ENCODE measurements around the gene MAP3K20. TPM values are rescaled to one million over a fixed set of nuclear protein-coding genes. Genes with fewer than 3 reads are reported as not detected.
A peak's percentile ranks its signal among the peaks of the same experiment; 100 is the strongest.

The MAP3K20 gene
- 90.2 and 136 TPM in 2 replicates for total RNA-seq

DNA sequence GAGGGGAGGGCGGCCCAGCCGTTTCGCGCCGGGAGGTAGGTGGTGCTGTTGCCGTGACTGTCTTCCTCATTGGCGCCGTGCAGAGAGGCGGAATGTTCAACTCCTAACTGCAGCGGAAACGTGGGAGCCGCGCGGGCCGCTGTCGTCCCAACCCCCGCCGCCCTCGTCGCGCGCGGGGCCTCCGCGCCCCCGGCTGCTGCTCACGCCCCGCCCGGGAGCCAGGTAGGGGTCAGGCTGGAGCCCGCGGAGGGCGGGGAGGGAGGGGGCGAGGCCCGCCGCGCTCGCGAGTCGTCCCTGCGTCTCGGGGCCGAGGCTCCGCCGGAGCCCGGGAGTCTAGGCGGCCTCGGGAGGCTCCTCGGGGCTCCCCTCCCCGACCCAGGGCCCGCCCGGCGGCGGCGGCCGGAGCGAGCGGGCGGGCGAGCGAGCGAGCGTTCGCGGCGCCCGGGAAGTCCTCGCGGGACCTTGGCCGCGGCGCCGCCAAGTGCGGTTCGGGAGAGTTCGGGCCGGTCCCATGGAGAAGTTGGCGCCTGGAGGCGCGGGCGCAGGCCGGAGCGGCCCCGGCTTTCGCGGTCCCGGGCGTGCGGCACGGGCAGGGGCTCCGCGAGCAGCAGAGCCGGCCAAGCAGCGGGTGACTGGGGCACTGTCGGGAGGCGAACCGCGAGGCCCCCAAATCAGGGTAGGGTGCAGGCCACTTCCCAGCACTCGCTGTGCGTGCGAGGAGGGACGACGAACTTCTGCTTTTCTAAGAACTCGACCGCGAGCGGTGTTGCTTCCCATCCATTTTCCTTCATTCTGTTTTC lies at the start of gene MAP3K20:
TSS of gene MAP3K20 (plus strand) at position 66 of the 800 bp plus-strand sequence. CDS start 15,186 bp downstream, outside the sequence.
- peak; percentile 72 for DNase-seq (ENCODE audit: low read depth)
- peak within 1 kb of the TSS; percentile 73 for H3K4me3 ChIP-seq (ENCODE audit: low read depth, low read length)
- TF ChIP-seq, protein P1, sequence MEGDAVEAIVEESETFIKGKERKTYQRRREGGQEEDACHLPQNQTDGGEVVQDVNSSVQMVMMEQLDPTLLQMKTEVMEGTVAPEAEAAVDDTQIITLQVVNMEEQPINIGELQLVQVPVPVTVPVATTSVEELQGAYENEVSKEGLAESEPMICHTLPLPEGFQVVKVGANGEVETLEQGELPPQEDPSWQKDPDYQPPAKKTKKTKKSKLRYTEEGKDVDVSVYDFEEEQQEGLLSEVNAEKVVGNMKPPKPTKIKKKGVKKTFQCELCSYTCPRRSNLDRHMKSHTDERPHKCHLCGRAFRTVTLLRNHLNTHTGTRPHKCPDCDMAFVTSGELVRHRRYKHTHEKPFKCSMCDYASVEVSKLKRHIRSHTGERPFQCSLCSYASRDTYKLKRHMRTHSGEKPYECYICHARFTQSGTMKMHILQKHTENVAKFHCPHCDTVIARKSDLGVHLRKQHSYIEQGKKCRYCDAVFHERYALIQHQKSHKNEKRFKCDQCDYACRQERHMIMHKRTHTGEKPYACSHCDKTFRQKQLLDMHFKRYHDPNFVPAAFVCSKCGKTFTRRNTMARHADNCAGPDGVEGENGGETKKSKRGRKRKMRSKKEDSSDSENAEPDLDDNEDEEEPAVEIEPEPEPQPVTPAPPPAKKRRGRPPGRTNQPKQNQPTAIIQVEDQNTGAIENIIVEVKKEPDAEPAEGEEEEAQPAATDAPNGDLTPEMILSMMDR (IDR thresholded peaks at IDR 0.05; ENCODE audit: insufficient read depth, low read depth, low read length): peak; percentile 31

DNA sequence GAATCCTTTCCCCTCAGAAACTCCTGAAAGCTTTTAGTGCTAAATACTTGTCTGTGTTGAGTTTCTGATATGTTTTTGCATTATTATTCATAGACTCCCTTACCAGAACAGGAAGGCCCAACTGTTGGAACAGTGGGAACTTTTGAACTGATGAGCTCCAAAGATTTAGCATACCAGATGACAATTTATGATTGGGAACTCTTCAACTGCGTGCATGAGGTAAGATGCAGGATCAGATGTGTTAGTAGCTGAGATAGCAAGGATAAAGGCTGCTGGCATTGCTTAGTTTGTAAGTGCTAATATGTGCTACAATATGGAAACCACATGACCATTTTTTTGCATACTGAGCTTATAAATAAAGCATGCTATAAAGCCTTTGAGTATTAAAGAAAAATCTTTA lies 49.2 kb upstream of the MAP3K20 start:
- TF ChIP-seq, protein P1 (IDR thresholded peaks at IDR 0.05; ENCODE audit: insufficient read depth, low read depth, low read length): no peak
- DNase-seq (ENCODE audit: low read depth): peak; percentile 59
- H3K4me3 ChIP-seq (ENCODE audit: low read depth, low read length): no peak overlapping the region

DNA sequence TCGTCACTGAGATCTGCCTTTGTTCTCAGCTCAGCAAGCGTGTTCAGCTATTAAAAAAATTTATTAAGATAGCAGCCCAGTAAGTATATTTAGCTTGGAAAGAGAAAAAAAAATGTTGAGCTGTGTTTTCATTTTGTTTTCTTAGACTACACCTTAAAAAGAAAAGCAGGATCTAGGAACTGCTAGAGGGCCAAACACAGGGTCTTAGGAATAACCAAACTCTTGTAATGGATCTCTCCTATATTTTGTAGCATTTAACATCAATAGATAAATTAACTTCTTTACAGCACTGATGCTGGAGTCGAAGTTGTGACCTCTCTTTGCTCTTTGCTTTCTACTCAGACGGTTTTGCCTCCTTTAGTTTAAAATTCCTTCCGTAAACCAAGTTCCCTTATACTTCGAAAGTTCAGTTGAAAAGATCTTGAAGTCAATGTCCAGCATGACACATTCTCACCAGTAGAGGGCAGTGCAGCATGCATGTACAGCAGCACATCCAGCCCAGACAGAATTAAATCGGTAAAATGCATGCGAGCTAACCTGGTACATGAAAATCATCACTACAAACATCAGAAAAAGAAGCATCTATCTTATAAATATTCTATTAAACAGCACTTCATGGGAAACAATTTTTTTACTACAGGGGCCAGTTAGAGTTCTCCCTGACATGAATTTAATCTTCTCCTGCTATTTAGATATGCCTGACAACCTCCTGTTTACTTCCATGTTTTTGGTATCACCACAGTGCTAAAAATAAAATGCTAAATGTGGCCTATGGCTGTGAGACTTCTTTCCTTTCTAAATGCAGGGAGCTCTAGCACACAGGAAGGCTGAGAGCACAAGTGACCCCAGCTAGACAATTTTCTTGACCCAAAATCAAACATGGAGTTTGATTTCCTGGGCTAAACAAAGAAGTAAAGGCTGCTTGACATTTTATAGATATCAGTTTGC lies 48.2 kb upstream of the MAP3K20 start:
- no peak overlapping the region for H3K4me3 ChIP-seq (ENCODE audit: low read depth, low read length)
- DNase-seq (ENCODE audit: low read depth): peak; percentile 94
- TF ChIP-seq, protein P1 (IDR thresholded peaks at IDR 0.05; ENCODE audit: insufficient read depth, low read depth, low read length): peak; percentile 92

DNA sequence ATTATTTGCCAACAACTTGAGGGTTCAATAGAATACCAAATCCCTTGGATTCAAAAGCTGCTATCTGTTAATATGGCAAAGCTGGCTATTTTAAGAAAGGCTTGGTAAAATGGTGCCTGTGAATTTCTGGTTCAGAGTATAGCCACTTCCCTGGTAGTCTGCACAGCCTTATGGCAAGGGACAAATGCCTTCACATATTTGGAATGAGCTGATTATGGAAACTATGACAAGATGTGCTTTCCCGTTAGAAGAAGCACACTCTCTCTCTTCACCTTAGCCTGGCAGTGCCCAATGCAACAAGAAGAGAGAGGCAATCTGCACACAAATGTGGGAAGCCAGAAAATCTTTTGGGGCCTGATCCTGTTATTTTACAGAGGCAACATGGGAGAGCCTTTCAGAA lies 47.5 kb upstream of the MAP3K20 start:
- H3K4me3 ChIP-seq (ENCODE audit: low read depth, low read length): no peak overlapping the region
- no peak for DNase-seq (ENCODE audit: low read depth)
- TF ChIP-seq, protein P1 (IDR thresholded peaks at IDR 0.05; ENCODE audit: insufficient read depth, low read depth, low read length): no peak

DNA sequence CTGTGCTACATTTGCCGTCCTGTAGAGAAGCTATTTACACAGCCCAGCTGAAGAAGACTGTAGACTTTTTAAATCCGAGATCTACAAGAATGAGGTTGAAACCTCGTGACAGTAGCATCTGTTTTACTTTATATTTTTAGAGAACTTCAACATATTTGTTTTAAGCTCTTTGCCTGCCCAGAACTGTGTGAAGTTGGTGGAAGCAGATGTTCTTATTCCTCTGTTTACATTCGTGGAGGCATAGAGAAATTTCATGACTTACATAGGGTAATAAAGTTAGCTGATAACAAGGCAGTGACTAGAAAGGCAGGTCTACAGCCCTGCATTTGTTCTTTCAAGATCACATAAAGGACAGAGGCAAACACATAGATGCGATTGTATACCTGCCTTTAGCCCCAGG lies 47.0 kb upstream of the MAP3K20 start:
- no peak overlapping the region for H3K4me3 ChIP-seq (ENCODE audit: low read depth, low read length)
- DNase-seq (ENCODE audit: low read depth): peak; percentile 99
- TF ChIP-seq, protein P1 (IDR thresholded peaks at IDR 0.05; ENCODE audit: insufficient read depth, low read depth, low read length): no peak

DNA sequence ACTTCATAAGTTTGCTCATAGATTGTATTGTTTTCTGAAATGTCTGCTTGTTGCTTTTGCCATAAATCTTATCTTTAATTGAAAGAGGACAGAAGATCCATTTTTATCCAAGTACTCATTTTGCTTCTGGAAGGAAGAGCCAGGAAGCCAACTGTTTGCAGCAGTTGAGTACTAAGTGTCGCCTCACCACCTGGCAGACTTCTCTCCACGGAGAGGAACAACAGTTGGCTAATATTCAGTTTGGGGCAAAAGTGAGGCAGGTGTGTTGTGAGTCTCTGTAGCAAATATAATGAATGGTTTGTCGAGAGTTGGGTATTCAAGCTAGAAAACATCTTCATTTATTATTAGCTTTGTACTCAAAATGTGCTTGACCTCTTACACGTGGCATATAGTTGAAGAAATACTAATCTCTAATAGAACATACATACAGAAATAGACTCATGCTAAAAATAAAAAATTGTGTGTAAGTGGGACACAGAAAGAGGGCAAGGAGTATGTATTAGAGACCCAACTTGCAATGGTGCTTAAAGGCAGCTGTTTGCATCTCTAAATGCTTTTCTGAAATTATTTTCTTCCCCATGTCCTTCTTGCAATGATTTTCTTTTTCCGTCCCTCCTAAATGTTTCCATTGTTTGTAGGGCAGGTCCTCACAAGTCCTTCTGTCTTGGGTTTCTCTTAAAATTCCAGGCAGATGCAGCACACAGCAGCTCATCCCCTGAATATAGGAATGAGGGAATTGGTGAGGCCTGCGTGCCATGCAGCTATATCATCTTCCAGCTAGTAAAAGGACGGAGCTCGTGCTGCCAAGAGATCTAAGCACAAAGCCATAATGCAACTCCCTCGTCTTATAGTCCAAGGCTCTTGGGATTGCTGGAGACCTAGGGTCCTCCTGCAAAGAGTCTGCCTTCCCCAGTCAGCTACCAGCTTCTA lies 44.8 kb upstream of the MAP3K20 start:
- no peak for DNase-seq (ENCODE audit: low read depth)
- TF ChIP-seq, protein P1 (IDR thresholded peaks at IDR 0.05; ENCODE audit: insufficient read depth, low read depth, low read length): no peak
- H3K4me3 ChIP-seq (ENCODE audit: low read depth, low read length): no peak overlapping the region
